ENCODE data around the gene TOMM20.
"Not testable (repeated sequence)": the region's sequence is repeated elsewhere in the genome, so short reads cannot be mapped to it uniquely, and the experiment has no call there.

The TOMM20 gene

DNA sequence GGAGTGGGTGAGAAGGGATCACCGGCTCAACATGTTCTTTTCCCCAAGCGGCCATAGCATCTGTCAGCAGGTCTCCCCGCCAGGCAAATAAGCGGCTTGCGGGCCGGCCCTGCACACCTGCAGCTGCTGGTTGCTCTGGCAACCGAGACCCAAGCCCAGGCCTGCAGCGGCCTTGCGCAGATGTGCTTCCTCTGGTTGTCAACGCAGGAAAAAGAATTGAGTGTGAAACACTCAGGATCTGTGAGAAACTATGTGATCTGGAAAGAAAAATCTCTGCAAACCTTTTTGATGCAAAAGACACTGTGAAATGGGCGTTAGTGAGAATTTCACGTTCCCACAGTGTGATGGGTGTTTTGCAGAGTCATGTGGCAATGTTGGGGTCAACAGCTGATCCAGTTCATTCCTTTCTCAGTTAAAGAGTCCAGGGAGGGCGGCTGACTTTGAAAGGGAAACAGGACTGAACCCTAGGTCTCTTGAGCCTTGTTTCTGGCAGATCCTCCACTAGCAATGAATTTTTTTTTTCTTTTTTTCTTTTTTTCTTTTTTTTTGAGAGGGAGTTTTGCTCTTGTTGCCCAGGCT, 28.4 kb downstream of the TOMM20 start:
- DNase-seq, result peak; percentile 20

DNA sequence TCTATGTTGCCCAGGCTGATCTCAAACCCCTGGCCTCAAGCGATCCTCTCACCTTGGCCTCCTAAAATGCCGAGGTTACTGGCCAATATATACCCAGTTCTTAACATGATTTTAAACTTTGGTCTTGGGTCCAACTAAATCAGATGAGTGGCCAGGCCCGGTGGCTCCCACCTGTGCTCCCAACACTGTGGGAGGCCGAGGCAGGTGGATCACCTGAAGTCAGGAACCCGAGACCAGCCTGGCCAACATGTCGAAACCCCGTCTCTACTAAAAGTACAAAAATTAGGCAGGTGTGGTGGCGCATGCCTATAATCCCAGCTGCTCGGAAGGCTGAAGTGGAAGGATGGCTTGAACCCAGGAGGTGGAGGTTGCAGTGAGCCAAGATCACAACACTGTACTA, 29.6 kb downstream of the TOMM20 start:
- DNase-seq, result no peak

DNA sequence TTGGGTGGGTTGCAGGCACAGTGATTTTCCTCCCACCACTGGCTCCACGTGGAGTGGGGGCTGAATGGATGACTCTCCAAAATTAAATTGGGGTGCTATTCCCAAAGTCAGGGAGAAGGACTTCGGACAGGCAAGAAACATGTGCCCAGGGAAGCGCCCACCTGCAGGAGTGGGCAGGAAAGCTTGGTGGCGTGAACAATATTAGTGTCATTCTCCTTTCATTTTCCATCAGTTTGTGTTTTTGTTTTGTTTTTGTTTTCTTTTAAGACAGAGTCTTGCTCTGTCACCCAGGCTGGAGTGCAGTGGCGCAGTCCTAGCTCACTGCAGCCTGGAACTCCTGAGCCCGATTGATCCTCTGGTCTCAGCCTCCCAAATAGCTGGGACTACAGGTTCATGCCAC, 30.1 kb downstream of the TOMM20 start:
- no peak for DNase-seq

DNA sequence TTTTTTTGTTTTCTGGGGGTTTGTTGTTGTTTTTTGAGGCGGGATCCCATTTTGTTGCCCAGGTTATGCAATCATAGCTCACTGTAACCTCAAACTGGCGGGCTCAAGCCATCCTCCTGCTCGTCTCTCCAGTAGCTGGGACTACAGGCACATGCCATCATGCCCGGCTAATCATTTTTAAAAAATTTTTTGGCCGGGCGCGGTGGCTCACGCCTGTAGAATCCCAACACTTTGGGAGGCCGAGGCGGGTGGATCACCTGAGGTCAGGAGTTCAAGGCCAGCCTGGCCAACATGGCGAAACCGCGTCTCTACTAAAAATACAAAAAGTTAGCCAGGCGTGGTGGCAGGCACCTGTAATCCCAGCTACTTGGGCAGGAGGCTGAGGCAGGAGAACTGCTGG, 31.1 kb downstream of the TOMM20 start:
- DNase-seq, result not testable (repeated sequence)

DNA sequence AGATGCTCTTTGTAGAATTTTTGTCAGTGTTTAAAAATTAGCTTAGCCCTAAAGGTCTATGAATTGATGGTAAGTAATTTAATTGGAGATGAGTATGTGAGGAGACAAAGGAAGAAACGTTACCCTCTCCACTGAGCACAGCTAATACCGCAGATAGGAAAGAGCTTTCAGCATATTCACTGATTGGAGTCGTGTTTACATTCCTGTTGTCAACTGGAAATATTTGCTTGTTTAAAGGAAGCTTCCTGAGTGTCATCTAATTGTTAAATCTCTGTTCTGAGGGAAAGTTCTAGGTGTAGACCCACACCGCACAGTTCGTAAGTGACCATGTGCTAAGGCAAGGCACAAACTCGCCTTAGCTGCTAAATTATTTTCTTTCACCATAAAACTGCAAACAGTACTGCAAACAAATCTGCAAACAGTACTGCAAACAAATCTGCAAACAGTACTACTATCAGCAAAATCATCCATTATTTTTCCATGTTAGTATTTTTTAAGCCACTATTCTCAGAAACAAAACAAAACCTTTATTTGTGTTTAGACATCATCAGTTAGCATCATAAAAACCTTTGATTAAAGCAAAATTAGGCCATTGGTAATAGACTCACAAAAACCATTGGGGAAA, 32.6 kb downstream of the TOMM20 start:
- DNase-seq, result no peak

DNA sequence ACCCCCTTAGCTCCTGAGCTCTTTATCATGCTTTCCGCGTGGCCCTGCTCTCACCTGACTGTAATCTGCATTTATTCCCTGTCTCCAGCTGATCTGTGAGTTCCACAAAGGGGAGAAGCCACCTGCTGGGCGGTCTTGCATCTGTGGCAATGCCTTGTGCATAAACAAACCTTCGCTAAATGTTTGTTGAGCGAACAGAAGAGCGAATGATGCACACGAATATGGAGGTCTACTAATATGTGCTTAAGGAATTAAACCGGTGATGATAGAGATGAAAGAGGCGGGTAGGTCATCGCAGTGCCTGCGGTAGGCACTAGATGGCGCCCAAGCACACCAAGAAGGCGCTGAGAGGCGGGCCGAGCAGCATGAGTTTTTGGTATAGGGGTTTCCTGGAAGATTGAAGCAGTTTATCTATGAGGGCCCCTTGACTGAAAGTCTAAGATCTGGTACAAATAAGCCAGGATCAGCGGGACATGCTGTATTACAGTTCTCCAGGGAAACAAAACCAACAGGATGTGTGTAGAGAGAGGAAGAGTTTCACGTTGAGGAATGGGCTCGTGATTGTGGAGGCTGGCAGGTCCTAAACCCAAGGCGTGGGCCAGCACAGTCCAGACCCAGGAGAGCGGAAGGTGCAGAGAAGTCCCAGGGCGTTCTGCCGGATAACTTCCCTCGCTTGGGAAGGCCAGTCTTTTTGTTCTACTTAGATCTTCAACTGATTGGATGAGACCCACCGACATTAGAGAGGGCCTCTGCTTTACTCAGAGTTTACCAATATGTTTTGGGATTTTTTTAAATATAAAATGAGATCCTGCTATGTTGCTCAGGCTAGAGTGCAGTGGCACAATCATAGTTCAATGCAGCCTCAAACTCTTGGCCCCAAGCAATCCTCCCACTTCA, 34.7 kb downstream of the TOMM20 start:
- DNase-seq, result peak; percentile 60

DNA sequence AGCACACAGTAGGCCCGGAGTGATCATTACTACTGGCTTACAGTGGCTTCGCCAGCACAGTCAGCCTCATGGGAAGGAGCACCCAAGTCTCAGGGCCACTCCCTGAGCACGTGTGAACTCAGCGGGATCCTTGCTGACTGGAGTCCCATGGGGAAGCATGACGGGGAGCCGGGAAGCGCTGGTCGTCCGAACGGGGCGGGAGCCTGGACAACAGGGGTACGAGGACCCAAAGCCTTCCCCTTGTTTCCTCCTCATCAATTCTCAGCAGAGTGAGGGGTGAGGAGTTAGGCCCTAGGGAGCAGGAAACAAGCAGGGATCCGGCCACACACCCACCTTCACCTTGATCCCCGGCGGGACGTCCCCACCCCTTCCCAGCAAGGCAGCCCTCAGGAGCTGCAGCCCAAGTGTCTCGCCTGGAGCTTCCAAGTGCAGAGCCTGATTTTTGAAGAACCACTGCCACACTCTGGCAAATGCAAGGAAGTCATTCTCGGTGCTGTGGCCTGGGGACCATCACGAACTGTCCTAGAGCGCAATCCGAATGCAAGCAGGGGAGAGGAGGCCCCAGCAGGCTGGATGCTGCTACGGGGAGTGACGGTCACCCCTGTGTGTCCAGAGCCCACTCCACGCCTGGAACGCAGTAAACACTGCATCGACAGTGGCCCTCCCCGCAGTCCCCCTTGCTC, 35.5 kb downstream of the TOMM20 start:
- DNase-seq, result peak; percentile 11

DNA sequence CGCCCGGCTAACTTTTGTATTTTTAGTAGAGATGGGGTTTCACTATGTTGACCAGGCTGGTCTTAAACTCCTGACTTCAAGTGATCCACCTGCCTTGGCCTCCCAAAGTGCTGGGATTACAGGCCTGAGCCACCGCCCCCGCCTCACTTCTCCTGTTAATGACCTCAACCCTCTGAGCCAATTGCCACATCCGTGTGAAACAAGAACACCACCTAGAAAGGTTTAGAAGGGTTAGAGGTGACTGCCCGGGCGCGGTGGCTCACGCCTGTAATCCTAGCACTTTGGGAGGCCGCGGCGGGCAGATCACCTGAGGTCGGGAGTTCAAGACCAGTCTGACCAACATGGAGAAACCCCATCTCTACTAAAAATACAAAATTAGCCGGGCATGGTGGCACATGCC, 36.2 kb downstream of the TOMM20 start:
- not testable (repeated sequence) for DNase-seq

DNA sequence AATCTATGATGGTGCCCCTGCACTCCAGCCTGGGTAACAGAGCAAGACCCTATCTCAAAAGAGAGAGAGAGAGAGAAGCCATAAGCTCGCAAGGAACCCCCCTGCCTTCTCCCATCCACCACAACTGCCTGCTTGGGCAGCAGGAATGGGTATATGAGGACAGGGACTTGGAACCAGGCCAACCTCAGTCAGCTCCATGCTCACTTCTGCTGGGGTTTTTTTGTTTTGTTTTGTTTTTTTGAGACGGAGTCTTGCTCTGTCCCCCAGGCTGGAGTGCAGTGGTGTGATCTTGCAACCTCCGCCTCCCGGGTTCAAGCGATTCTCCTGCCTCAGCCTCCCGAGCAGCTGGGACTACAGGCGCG, 36.6 kb downstream of the TOMM20 start:
- DNase-seq, result not testable (repeated sequence)

DNA sequence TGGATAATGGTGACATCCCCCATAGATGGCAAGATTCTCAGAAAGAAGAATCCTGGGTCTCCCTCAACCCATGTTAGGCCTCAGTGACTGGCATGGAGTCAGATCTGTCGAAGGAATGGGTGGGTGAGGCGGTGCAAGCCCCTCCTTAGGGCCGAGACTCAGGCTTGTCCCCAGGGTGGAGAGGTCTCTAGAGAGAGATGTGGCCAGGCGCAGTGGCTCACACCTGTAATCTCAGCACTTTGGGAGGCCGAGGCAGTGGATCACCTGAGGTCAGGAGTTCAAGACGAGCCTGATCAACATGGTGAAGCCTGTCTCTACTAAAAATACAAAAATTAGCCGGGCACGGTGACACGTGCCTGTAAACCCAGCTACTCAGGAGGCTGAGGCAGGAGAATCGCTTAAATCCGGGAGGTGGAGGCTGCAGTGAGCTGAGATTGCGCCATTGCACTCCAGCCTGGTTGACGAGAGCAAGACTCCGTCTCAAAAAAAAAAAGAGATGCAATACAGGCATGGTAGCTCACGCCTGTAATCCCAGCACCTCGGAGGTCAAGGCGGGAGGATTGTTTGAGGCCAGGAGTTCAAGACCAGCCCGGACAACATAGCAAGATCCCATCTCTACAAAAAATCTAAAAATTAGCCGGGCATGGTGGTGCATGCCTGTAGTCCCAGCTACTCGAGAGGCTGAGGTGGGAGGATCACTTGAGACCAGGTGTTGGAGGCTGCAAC, 37.2 kb downstream of the TOMM20 start:
- DNase-seq, result not testable (repeated sequence)

DNA sequence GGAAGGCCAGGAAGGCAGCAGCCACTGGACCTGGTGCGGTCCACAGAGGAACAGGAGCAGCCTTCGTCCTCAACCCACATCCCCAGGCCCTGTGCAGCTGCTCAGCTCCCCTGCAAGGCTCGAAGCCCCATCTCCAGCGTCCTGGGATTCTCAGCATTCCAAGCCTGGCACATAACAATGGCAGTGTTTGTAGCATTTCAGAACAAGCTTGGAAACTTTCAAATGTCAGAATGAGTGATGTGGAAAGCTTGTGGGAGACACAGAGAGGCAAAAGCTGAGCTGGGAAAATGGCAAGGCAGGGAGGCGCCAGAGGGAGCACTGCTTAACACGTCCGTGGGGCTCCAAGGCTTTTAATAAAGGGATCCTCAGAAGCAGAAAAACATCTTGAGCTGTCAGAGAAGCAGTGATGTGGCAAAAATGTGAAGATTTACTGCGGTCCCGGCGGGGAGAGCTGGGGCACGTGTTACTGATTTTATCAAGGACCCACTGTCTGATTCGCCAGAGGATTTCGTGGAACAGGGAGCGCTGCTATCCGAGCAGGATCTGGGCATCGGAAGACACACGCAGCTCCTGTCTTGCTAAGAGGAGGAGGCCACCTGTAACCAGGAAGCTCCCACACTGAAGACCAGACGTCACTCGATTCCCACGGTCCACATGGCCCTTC, 38.1 kb downstream of the TOMM20 start:
- DNase-seq, result no peak

DNA sequence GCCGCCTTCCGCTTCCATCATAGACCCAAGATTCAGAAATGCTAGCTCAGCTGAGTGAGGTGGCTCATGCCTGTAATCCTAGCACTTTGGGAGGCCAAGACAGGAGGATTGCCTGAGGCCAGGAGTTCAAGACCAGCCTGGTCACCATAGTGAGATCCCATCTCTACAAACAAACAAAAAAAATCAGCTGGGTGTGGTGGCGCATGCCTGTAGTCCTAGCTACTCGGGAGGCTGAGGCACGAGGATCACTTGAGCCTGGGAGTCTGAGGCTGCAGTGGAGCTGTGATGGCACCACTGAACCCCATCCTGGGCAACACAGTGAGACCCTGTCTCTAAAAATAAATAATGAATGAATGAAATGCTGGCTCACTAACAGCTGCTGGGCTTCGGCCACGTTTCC, 39.7 kb downstream of the TOMM20 start:
- DNase-seq, result no peak

DNA sequence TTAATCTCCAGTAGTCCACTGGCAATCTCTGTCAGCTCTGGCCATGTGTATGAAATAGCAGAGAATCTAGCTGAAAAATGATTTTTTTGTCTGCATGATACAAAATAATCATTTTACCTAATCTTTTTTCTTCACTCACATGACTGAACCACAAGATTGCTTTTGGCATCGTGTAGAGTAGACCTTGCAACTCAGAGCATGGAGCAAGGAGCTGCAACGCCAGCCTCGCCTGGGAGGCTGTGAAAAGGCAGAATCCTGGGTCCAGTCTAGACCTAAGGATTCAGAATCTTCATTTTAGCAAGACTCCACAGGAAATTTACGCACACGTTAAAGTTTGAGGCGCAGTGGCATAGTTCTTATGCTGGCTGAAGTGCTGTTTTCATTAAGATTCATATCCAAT, 40.2 kb downstream of the TOMM20 start:
- no peak for DNase-seq

DNA sequence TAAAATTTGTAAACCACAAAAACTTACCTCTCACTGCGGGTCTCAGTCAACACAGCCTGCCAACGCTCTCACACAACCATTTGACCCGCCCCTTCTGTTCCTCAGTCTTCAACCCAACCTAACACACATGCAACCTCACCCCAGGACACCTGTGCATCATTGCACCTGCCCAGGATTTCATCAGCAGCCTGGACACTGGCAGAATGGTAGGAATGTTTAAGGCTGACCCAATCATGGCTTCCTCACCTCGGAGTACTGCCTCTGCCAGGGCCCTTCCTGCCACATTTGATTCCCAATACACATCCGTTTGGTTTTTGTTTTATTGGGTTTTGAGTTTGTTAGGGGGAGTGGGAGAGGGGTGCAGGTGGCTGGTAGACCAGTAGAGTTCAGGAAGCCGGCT, 40.7 kb downstream of the TOMM20 start:
- no peak for DNase-seq

DNA sequence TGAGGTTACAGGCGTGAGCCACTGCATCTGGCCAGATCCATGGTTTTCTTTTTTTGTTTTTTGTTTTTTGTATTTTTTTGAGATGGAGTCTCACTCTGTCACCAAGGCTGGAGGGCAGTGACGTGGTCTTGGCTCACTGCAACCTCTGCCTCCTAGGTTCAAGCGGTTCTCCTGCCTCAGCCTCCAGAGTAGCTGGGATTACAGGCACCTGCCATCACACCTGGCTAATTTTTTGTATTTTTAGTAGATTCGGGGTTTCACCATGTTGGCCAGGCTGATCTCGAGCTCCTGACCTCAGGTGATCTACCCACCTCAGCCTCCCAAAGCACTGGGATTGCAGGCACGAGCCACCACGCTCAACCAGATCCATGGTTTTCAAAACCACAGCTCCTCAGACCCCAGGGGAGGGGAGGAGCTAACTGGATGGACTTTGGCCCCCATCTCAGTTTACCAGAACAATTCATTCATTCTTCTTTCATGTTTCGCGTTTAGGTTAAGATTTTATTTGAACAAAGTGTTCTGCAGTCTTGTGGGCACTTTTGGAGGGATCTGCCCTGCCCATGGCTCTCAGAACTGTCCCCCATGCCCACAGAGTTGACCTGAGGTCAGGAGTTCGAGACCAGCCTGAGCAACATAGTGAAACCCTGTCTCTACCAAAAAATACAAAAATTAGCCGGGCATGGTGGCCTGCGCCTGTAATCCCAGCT, 43.1 kb downstream of the TOMM20 start:
- DNase-seq, result not testable (repeated sequence)

DNA sequence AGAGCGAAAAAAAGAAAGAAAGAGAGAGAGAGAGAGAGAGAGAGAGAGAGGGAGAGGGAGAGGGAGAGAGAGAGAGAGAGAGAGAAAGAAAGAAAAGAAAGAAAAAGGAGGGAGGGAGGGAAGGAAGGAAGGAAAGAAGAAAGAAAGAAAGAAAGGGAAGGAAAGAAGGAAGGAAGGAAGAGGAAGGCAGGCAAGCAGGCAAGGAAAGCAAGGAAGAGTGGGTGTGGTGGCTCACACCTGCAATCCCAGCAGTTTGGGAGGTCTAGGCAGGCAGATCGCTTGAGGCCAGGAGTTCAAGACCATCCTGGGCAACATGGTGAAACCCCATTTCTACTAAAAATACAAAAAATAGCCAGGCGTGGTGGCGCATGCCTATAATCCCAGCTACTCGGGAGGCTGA, 47.8 kb downstream of the TOMM20 start:
- not testable (repeated sequence) for DNase-seq

DNA sequence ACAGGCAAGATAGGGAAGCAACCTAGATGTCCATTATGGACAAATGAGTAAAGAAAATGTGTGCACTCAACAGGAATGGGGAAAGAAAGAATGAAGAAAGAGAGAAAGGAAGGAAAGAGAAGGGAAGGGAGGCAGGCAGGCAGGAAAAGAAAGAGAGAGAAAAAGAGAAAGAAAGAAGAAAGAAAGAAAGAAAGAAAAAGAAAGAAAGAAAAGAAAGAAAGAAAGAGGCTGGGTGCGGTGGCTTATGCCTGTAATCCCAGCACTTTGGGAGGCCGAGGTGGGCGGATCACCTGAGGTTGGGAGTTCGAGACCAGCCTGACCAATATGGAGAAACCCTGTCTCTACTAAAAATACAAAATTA, 48.4 kb downstream of the TOMM20 start:
- not testable (repeated sequence) for DNase-seq

DNA sequence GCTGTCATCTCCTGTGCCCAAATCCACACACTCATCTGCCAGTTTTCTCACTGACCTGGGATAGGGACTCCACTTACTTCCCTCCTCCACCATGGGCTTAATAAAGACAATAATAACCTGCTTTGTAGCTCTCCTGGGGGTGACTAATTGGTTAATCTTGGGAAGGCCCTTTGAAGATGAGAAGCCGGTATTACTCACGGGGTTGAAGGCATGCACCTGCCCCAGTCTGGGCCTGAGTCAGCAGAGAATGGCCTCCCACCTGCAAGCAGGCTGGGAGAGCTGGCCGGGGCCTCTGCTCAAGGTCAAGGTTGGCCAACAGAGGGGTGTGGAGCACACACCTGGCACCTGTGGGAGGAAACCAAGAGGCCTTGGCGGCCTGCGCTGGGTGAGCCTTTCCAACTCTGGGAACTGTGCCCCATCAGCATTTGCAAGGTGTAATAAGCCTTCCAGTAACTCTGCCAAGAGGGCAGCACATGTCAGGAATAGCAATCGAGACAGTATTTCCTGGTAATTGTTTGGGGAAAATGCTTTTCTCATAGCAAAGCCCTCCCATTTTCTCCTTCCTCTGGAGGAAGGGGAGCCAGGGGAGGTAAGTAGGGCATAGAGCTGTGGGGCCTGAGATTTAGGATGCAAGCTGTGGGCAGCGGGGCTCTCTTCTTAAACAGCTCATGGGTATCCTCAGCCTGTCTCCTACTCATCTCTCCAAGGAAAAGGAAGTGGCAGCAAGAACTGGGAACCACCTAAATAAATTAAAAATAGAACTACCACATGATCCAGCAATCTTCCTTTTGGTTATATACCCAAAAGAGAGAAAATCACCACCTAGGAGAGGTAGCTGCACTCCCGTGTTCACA, 49.0 kb downstream of the TOMM20 start:
- DNase-seq, result no peak

DNA sequence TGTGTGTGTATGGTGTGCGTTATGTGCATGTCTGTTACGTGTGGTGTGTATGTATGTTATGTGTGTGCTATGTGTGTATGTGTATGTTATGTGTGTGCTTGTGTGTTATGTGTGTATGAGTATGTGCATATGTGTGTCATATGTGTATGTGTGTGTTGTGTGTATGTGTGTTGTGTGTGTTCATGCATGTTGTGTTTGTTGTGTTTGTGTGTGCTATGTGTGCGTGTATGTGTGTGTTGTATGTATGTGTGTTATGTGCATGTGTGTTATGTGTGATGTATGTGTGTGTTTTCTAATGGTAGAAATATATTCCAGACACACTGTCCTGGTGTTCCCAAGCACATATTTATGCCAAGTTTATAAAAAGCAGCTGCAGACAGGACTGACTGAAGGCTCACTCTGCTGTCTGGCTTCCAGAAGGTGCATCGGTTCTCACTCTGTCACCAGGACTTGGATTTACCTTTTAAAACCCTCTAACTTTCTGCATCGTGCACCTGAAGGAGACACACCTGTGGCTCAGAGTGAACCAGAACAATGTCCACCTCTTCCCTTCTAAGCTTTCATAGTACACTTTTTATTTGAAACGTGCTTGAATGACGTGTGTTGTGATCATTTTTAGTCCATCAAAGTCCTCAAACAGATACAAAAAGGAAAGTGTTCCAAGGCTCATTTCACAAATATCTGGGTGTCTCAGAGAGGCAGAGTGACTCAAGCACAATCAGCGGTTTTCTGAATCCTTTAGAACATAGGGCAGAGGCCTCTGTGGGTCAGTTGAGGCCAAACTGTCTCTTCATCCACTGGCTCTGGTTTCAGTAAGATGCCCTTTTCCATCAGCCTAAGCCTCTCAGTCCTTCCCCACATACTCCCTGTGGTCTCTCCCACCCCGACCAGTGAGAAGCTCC, 49.9 kb downstream of the TOMM20 start:
- no peak for DNase-seq
